Keratinocyte (primary cell): ENCODE measurements around the gene ARID1B. TPM values are rescaled to one million over a fixed set of nuclear protein-coding genes. Genes with fewer than 3 reads are reported as not detected.

Source experiments
- DNase-seq: peaks from one replicate; pipeline ENCODE4 v3.0.0-alpha.2; 2011; ENCODE audit warnings: low read depth, missing footprints, low spot score
- FAIRE-seq: peaks from 2 replicates; lab custom pipeline; 2011; peaks lifted over from hg19 to GRCh38; lab: Jason Lieb, UNC
- H2AFZ ChIP-seq: 2 replicates; pipeline ENCODE4 v1.6.0; 2012; ENCODE audit warnings: low read length, control low read depth, inconsistent platforms; ENCODE audit not compliant: control insufficient read depth
- H3K27ac ChIP-seq: 2 replicates; pipeline ENCODE4 v1.5.1; 2011; ENCODE audit warnings: low read length; ENCODE audit not compliant: control insufficient read depth, insufficient read depth
- H3K27me3 ChIP-seq: 3 replicates; pipeline ENCODE4 v1.6.0; 2011; ENCODE audit warnings: low read length; ENCODE audit not compliant: control insufficient read depth, insufficient read depth; ENCODE audit errors: extremely low read depth
- H3K36me3 ChIP-seq, 2 experiments: 2 replicates in 1 of 2; 3 replicates in 1 of 2; pipeline ENCODE4 v1.5.1; 2011; ENCODE audit warnings: low read length in 2 of 2, mild to moderate bottlenecking in 1 of 2; ENCODE audit not compliant: control insufficient read depth in 2 of 2, insufficient read depth in 2 of 2; ENCODE audit errors: extremely low read depth in 1 of 2
- H3K4me1 ChIP-seq: 3 replicates; pipeline ENCODE4 v1.5.1; 2011; ENCODE audit warnings: low read length; ENCODE audit not compliant: control insufficient read depth, insufficient read depth; ENCODE audit errors: extremely low read depth
- H3K4me2 ChIP-seq: 3 replicates; pipeline ENCODE4 v1.6.0; 2011; ENCODE audit warnings: low read depth, low read length; ENCODE audit not compliant: control insufficient read depth, insufficient read depth; ENCODE audit errors: extremely low read depth
- H3K4me3 ChIP-seq, 3 experiments: fragments of 200-600 bp in 1 of 3; sonication (generic) in 1 of 3; 2 replicates in 2 of 3; 3 replicates in 1 of 3; pipeline ENCODE4 v1.5.1; 2011 to 2016; ENCODE audit warnings: low read length in 3 of 3, mild to moderate bottlenecking in 3 of 3, control low read depth in 2 of 3, inconsistent platforms in 1 of 3, low read depth in 1 of 3, mixed read lengths in 1 of 3, mixed run types in 1 of 3, moderate library complexity in 1 of 3; ENCODE audit not compliant: control insufficient read depth in 2 of 3, insufficient read depth in 2 of 3; ENCODE audit errors: extremely low read depth in 1 of 3
- H3K79me2 ChIP-seq: 2 replicates; pipeline ENCODE4 v1.6.0; 2012; ENCODE audit warnings: low read length; ENCODE audit not compliant: control insufficient read depth, insufficient read depth
- H3K9ac ChIP-seq: 3 replicates; pipeline ENCODE4 v1.6.0; 2011; ENCODE audit warnings: low read length; ENCODE audit not compliant: control insufficient read depth, insufficient read depth; ENCODE audit errors: extremely low read depth
- H3K9me1 ChIP-seq: 3 replicates; pipeline ENCODE4 v1.6.0; 2011; ENCODE audit warnings: low read length; ENCODE audit not compliant: control insufficient read depth, insufficient read depth; ENCODE audit errors: extremely low read depth
- H3K9me3 ChIP-seq: 2 replicates; pipeline ENCODE4 v1.5.1; 2012; ENCODE audit warnings: low read depth, low read length; ENCODE audit not compliant: control insufficient read depth
- H4K20me1 ChIP-seq: 3 replicates; pipeline ENCODE4 v1.6.0; 2011; ENCODE audit warnings: low read length; ENCODE audit not compliant: control insufficient read depth, insufficient read depth; ENCODE audit errors: extremely low read depth
- CTCF ChIP-seq, 3 experiments: IDR thresholded peaks in 1 of 3; conservative IDR thresholded peaks in 1 of 3; optimal IDR thresholded peaks in 1 of 3; 2 replicates in 2 of 3; 3 replicates in 1 of 3; pipeline versions ENCODE3 to v1.5.1; 2011; ENCODE audit warnings: low read length in 3 of 3, mild to moderate bottlenecking in 3 of 3, moderate library complexity in 2 of 3, control low read depth in 1 of 3, inconsistent platforms in 1 of 3; ENCODE audit not compliant: insufficient read depth in 2 of 3; ENCODE audit errors: extremely low read depth in 1 of 3
- EZH2 ChIP-seq: IDR thresholded peaks from one replicate; pipeline ENCODE4 v1.6.1; 2012; ENCODE audit warnings: inconsistent platforms, mild to moderate bottlenecking, low read length, moderate library complexity
- dilution Hi-C: fragments of 300-500 bp; cut with MboI; formaldehyde crosslinking; loops from one replicate; pipeline ENCODE4 v1.7.0; 2020; ENCODE audit warnings: low sequenced_read_pairs; ENCODE audit not compliant: extremely low pct_ligation_motif_present
- polyA plus RNA-seq, 5 experiments: library from polyadenylated mRNA; depleted of rRNA in 3 of 5; stranded (reverse) in 3 of 5; stranded (forward) in 1 of 5; unstranded in 1 of 5; fragments of >200 nt; gene quantifications; 1 replicate in 1 of 5; 2 replicates in 3 of 5; 3 replicates in 1 of 5; pipeline versions ENCODE4 v1.2.1 to v1.2.3, GENCODE V29; 2011 to 2012; ENCODE audit warnings: missing spikeins in 2 of 5, low read depth in 1 of 5, low replicate concordance in 1 of 5

ARID1B gene
- polyA plus RNA-seq, 1 donor (not counting 4 experiments of a cell fraction or from before 2014, with no cell fraction given), result 14.9 TPM

- Histone ChIP-seq H4K20me1 (no peaks in the 10 kb centered on the region), H3K27me3 (no peaks in the 10 kb centered on the region), H3K36me3 (no peaks in the 10 kb centered on the region), H3K79me2 (no peaks in the 10 kb centered on the region), H3K4me3 (no peak overlapping the region), H3K4me2 (no peak overlapping the region), H3K9me3 (no peaks in the 10 kb centered on the region), H3K27ac (no peak overlapping the region), H2AFZ (no peak overlapping the region), H3K4me1 (peaks cover 8% of the 10 kb centered on the region), H3K9ac (no peak overlapping the region), H3K9me1 (no peaks in the 10 kb centered on the region)
- no peak for DNase-seq
- no peak for FAIRE-seq
- no peak for TF ChIP-seq EZH2
- no peak for TF ChIP-seq CTCF (optimal IDR thresholded peaks at IDR 0.05 in 1 of 3, IDR thresholded peaks at IDR 0.05 in 1 of 3, conservative IDR thresholded peaks at IDR 0.05 in 1 of 3; ENCODE audit: extremely low read depth in 1 of 3, insufficient read depth in 2 of 3, low read length in 3 of 3)
- dilution Hi-C loops, result no loop called here
Measured at GRCh38 chr6:157056275-157056674, 279.1 kb downstream of the ARID1B start.

GRCh38 chr6:157058574-157058973 lies 281.4 kb downstream of the ARID1B start:
- no peak overlapping the region for H3K4me3 ChIP-seq
- dilution Hi-C loops, result no loop called here
- FAIRE-seq, result no peak

More at GRCh38 chr6:157058574-157058973, 281.4 kb downstream of the ARID1B start:
- Histone ChIP-seq H3K36me3 (no peaks in the 10 kb centered on the region), H3K9me3 (no peaks in the 10 kb centered on the region), H2AFZ (no peak overlapping the region), H3K4me1 (peaks cover 16% of the 10 kb centered on the region), H3K9me1 (no peaks in the 10 kb centered on the region), H3K4me2 (no peak overlapping the region), H3K27ac (no peak overlapping the region), H4K20me1 (no peaks in the 10 kb centered on the region), H3K79me2 (no peaks in the 10 kb centered on the region), H3K9ac (no peak overlapping the region), H3K27me3 (no peaks in the 10 kb centered on the region)
- DNase-seq, result no peak
- TF ChIP-seq CTCF (optimal IDR thresholded peaks at IDR 0.05 in 1 of 3, IDR thresholded peaks at IDR 0.05 in 1 of 3, conservative IDR thresholded peaks at IDR 0.05 in 1 of 3; ENCODE audit: extremely low read depth in 1 of 3, insufficient read depth in 2 of 3, low read length in 3 of 3) (no peak), EZH2 (no peak)
